DND-41 (cell line): ENCODE results near the gene RPL11.

Source experiments
- EZH2 ChIP-seq: IDR thresholded peaks from 3 replicates; pipeline ENCODE4 v1.6.1; 2012; ENCODE audit warnings: borderline replicate concordance, low read depth, mild to moderate bottlenecking, moderate library complexity, low read length, inconsistent platforms; ENCODE audit not compliant: severe bottlenecking
- TF ChIP-seq, protein P1 (sequence below): IDR thresholded peaks from 2 replicates; pipeline ENCODE4 v1.5.1; 2012; ENCODE audit warnings: borderline replicate concordance, low read length, moderate library complexity, mild to moderate bottlenecking; ENCODE audit not compliant: poor library complexity, severe bottlenecking; ENCODE audit errors: extremely low read depth

DNA sequence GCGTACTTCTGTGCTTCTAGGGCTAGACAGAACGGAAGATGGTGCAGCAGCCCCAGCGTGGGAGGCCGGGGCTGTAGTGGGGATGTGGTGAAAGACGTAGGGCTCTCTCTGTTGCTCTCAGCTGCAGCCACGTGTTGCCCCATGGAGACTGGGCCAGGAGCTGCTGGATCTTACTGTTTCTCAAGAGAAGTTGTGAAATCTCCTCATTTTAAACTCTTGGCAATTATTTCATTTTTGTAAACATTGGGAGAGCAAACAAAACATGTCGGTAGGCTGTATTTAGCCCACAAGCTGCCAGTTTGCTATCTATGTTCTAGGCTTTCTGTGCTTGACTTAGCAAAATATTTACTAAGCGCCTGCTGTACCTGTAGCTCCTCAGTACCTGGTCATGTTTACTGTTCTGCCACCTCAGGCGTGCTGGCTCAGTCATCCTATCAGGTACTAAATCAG is 35.8 kb downstream of the RPL11 start:
- TF ChIP-seq, protein P1, sequence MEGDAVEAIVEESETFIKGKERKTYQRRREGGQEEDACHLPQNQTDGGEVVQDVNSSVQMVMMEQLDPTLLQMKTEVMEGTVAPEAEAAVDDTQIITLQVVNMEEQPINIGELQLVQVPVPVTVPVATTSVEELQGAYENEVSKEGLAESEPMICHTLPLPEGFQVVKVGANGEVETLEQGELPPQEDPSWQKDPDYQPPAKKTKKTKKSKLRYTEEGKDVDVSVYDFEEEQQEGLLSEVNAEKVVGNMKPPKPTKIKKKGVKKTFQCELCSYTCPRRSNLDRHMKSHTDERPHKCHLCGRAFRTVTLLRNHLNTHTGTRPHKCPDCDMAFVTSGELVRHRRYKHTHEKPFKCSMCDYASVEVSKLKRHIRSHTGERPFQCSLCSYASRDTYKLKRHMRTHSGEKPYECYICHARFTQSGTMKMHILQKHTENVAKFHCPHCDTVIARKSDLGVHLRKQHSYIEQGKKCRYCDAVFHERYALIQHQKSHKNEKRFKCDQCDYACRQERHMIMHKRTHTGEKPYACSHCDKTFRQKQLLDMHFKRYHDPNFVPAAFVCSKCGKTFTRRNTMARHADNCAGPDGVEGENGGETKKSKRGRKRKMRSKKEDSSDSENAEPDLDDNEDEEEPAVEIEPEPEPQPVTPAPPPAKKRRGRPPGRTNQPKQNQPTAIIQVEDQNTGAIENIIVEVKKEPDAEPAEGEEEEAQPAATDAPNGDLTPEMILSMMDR: no peak
- TF ChIP-seq EZH2: no peak
